Stimulated activated CD4-positive, alpha-beta T cell treated with anti-CD3 and anti-CD28 coated beads, Interleukin-1b, Interleukin-23, amount 100 ng/mL, for 4 hours (primary cell): Measurements from ENCODE around the gene ZNF560.
A peak's percentile ranks its signal among the peaks of the same experiment; 100 is the strongest.
"Not testable (repeated sequence)": the region's sequence is repeated elsewhere in the genome, so short reads cannot be mapped to it uniquely, and the experiment has no call there.

Source experiments
- DNase-seq, 2 donors: peaks; one replicate each; pipeline ENCODE4 v3.0.0-alpha.2; 2020; ENCODE audit warnings: low read depth in 2 of 2

ZNF560 gene

DNA sequence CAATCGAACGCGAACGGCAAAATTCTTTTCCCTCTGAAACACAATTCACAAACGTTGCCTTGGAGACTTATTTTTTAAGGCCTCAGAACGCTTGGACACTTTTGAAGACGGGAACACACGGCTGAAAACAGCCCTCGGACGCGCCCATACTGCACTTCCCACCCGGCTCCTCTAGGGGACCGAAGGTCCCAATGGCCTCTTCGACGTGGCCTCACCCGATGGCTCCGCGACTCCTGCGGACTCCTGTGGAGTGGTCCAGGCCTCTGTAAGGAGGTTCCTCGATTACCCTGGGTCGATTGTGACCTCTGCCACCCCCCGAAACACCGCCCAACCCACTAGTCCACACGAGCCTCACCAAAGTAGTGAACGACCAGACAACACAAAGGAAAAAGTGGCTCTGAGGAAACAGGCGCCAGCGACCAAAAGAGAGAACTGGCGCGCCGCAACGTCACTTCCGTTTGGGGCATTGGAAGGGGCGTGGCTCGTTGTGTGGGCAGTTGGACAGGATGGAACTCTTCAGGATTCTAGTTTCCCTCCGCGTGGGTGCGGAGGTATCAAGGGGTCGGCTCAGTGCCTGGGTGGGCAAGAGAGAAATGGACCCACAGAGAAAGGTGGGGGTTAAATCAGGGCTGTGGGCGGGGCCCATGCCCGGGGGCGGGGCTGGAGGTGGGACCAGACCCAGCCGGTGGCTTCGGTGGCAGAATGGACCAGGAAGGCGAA is at the start of gene ZNF560:
Gene ZNF560 (minus strand): TSS at position 434 of the 720 bp plus-strand sequence. CDS start 23,303 bp downstream, outside the sequence.
- DNase-seq = no peak

DNA sequence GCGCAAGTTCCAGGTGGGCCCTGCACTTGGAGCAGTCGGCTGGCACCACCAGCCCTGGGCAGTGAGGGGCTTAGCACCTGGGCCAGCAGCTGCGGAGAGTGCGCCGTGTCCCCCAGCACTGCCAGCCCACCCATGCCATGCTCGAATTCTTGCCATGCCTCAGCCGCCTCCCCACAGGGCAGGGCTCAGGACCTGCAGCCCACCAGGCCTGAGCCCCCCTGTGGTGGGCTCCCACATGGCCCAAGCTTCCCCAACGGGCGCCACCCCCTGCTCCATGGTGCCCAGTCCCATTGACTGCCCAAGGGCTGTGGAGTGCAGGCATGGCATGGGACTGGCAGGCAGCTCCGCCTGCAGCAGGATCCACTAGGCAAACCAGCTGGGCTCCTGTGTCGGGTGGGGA is 49.5 kb upstream of the ZNF560 start:
- no peak for DNase-seq

DNA sequence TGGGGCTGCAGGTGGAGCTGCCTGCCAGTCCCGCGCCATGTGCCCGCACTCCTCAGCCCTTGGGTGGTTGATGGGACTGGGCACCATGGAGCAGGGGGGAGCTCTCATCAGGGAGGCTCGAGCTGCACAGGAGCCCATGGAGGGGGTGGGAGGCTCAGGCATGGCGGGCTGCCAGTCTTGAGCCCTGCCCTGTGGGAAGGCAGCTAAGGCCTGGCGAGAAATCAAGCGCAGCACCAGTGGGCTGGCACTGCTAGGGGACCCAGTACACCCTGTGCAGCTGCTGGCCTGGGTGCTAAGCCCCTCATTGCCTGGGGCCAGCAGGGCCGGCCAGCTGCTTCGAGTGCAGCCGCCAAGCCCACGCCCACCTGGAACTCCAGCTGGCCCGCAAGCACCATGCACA is 42.9 kb upstream of the ZNF560 start:
- not testable (repeated sequence) for DNase-seq

DNA sequence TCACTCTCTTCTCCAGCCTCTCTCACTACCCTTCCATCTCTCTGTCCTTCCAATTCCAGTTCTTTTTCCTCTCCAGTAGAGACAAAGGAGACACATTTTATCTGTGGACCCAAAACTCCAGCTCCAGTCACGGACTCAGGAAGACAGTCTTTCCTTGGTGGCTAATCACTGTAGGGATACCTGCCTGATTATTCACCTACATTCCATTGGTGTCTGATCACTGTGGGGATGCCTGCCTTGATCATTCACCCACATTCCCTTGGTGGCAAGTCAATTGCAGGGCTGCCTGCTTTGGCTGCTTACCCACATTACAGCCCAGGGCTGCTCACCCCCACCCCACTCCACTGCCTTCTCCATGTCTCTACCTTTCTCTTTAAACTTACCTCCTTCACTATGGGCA is 41.5 kb upstream of the ZNF560 start:
- DNase-seq = not testable (repeated sequence)

DNA sequence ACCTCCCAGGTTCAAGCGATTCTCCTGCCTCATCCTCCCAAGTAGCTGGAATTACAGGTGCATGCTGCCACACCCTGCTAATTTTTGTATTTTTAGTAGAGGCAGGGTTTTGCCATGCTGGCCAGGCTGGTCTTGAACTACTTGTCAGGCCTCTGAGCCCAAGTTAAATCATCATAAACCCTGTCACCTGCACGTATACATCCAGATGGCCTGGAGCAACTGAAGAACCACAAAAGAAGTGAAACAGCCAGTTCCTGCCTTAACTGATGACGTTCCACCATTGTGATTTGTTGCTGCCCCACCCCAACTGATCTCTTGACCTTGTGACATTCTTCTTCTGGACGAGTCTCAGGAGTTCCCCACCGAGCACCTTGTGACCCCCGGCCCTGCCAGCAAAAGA is 40.8 kb upstream of the ZNF560 start:
- DNase-seq = not testable (repeated sequence)

DNA sequence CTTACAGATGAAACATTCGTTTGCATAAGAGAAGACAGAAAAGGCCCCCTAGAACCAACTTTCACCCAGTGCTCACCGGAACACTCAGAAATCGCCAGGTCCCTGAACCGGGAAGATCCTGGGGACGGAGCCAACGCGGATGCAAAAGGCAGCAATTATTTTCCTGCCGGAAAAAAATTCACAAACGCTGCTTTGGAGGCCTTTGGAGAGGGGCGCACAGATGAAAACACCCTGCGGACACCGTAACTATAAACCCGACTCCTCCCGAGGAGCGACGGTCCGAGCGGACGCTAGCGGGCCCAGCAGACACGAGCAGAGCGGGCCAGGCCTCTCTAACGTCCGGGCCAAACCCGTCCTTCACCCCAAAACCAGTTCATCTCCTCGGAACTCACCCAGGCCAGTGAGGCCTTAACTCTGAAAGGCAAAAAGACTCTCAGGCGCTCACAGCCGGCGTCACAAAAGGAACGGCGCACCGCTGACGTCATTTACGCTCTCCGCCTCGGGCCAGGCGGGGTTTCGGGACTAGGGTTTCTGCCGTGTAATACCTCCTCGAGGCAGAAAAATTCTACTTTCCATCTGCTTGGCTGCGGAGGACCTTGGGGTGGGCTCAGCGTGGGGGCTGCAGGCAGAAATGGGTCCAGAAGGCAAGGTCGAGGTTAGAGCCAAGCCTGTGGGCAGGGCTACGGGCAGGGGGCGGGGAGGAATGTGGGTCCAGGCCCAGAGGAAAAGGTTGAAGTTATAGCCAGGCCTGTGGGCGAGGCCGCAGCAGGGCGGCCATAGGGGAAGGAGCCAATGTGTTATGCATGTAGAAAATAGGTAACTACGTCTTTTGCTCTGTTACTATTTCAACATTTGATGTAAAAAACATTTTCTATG is 40.0 kb upstream of the ZNF560 start, which contains the start of gene ZNF426:
Gene ZNF426 (minus strand): TSS at position 463 of the 876 bp plus-strand sequence. CDS start 2,413 bp downstream, outside the sequence.
- DNase-seq = peak; percentile 70 to 79

DNA sequence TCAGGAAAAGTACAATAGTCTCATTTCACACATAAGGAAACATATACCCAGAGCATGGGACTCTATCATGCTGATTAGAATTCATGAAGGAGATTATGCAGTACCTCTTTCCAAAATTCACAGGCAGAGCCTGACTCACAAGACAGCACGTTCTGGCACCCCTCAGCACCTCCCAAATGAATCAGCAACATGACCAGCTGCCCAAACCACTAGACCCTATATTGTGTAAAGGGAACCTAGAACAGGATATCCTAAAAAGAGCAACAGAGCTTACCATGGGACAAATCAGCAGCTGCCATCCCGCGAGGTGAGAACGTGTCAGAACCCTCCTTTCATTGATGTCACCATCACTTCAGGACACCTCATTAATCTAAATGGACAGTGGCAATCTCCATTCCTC is 37.5 kb upstream of the ZNF560 start:
- DNase-seq = no peak

DNA sequence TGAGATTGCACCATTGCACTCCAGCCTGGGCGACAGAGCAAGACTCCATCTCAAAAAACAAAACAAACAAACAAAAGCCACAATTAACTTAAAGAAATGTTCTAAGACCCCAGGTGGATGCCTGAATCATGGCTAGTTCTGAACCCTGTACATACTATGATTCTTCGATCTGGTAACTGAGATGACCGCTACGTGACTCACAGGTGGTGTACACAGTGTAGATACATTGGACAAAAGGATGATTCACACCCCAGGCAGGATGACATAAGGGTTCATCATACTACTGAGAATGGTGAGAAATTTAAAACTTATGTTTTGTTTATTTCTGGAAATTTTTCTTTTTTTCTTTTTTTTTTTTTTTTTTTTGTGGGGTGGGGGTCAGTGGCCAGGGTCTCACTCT is 33.5 kb upstream of the ZNF560 start:
- DNase-seq = no peak

DNA sequence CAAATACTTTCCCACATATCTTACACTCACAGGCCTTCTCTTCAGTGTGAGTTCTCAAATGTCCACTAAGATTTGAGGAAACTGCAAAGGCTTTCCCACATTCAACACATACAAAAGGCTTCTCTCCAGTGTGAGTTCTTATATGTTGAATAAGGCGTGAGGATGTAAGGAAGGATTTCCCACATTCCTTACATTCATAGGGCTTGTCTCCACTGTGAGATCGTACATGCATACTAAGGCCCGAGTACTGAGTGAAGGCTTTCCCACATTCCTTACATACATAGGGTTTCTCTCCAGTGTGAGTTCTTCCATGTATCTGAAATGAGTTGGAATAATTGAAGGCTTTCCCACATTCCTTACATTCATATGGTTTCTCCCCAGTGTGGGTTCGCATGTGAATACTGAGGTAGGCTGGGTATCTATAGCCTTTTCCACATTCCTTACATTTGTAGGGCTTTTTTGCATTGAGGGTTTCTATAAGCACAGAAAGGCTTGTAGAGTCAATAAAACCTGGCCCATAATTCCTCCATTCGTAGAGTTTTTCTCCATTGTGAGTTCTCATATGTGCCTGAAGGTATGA is 30.4 kb upstream of the ZNF560 start:
- DNase-seq = no peak

DNA sequence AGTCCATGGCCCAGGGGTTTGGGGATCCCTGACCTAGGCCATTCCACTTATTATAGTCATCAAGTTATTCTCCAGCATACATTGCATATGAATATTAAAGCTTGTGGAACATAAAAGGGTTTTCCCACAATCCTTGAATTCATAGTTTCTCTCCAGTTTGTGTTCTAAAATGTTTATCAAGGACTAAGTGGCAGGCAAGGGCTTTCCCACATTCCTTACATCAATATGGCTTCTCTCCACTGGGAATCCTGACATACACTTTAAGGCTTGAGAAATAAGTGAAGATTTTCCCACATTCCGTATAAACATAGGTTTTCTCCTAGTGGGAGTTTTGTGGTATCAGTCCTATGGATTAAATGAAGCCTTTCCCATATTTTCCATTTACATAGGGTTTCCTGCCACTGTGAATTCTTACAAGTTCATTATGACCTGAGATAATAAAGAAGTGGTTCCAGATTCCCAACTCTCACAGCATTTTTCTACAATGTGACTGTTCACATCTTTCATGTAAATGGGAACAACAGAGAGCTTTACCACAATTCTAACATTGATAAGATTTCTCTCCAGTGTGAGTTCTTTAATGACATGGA is 25.6 kb upstream of the ZNF560 start:
- DNase-seq = no peak

DNA sequence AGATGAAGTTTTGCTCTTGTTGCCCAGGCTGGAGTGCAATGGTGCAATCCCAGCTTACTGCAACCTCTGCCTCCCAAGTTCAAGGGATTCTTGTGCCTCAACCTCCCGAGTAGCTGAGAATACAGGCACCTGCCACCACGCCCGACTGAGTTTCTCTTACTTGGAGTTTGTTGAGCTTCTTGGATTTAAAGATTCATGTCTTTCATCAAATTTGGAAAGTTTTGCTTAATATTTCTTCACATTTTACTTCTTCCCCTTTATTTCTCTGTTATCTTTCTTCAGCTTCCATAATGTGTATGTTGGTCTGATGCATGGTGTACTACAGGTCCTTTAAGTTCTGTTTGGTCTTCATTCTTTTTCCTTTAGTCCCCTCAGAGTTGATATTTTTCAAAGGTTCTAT is 8.9 kb upstream of the ZNF560 start:
- no peak for DNase-seq

DNA sequence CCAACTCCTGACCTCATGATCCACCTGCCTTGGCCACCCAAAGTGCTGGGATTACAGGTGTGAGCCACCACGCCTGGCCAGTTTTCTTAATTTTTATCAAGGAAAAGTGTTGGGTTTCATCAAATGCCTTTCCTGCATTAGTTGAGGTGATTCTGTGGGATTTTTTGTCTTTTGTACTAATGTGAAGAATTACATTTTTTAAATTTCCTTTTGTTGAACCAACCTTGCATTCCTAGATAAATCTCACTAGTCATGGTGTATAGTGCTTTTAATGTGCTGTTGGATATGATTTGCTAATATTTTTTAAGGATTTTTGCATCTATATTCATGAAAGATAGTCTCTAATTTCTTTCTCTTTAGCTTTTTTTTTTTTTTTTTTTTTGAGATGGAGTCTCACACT is 2.4 kb upstream of the ZNF560 start:
- DNase-seq = no peak

DNA sequence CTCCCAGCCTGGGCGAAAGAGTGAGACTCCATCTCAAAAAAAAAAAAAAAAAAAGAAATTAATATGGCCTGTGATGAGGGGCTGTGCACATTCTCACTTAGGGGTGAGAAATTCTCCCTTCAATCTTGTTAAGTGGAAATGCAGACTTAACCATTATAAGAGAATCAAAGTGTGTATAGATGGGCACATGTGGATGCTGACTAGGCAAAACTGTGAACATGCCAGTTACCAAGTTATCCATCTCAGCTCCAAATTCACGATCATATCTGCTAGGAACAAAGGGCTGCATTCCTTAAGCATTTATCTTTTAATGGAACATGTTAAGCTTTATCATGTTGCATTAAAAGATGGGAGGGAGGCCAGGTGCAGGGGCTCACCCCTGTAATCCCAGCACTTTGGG is 4.3 kb downstream of the ZNF560 start:
- DNase-seq = no peak

DNA sequence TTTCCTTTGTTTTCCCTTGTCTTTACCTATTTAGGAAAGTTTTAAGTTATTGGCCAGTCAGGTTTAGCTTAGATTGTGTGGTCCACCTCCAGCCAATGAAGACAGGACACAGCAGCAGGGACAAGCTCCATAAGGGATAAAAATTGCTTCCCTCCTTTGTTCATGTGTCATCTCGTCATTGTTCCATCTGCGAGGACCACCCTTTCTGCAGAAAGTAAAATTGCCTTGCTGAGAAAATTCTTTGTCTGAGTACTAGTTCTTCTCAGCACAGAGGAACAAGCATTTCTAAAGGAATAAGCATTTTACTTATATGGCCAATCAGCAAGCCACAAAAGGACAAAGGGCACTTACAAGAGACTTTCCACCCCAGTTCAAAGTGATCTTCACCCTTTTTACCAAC is 11.4 kb downstream of the ZNF560 start:
- no peak for DNase-seq

DNA sequence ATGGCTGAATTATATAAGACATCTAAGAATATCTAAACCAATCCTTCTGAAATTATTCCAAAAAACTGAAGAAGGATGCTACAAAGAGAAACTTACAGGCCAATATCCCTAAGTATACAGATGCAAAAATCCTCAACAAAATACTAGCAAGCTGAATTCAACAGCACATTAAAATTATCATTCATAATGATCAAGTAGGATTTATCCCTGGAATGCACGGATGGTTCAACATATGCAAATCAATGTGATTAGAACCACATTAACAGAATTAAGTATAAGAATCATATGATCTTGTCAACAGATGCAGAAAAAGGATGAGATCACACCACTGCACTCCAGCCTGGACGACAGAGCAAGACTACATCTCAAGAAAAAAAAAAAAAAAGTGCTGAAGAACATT is 13.3 kb downstream of the ZNF560 start:
- DNase-seq = no peak

DNA sequence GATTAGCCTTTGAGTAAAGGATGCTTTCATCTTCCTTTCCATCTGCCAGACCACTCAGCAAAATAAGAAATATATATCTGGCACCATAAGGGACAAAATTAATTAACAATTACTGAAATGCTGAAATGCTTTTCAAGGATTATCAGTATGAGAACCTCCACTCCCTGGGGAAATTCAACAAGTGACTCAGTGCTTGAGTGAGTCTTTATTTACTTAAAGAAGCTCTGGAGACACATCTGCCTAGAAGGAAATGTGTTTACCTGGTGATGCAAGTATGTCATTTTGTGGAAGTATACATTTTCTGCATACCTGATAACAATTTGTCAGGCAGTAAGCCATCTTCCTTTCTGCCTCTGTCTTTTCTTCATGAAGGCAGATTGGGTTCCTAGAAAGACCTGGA is 23.4 kb downstream of the ZNF560 start:
- DNase-seq = no peak

DNA sequence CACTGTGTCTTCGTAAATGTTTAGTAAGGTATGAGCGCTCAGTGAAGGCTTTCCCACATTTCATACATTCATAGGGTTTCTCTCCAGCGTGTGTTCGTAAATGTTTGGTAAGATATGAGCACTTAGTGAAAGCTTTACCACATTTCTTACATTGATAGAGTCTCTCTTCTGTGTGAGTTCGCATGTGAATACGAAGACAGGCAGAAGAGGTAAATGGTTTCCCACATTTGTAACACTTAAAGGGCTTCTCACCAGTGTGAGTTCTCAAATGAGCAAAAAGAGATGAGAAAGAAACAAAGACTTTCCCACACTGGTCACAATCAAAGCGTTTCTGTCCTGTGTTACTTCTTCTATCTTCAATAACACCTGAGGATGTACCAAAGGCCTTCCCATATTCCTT is 31.3 kb downstream of the ZNF560 start:
- no peak for DNase-seq

DNA sequence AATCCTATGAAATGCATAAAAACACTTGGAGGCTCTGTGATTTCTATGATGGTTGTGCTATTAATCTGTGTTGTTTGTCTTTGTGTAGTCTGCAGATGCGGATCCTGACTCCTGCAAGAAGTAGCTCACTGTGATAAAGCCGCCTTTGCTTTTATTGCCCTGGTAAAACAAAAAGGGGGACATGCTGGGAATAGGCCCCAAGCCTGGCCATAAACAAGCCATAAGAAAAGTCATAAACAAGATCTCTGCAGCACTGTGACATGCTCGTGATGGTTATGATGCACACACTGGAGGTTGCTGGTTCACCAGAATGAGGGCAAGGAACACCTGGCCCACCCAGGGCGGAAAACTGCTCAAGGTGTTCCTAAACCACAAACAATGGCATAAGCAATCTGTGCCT is 36.5 kb downstream of the ZNF560 start:
- DNase-seq = no peak

DNA sequence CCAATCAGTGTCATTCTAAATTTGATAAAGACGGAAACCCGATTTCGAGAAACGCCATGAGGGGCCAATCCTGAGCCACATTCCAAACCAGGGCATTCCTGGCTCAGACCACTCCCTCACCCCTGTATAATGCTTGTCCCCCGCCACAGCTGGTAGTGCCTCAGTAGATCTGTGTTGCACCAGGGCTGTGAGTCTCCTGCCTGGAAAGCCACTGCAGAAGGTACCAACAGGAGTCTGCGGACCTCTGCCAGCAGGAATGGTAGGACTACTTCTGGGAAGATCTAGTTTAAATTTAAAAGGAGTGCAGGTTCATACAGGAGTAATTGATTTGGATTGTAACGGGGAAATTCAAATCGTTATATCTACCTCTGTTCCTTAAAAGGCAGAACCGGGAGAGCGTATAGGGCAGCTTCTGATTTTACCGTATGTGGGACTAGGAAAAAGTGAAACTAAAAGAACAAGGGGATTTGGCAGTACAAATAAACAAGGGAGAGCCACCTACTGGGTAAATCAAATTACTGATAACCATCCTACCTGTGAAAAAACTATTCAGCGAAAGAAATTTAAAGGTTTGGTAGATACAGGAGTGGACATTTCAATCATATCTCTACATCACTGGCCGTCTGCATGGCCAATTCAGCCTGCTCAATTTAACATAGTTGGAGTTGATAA is 42.3 kb downstream of the ZNF560 start:
- no peak for DNase-seq

DNA sequence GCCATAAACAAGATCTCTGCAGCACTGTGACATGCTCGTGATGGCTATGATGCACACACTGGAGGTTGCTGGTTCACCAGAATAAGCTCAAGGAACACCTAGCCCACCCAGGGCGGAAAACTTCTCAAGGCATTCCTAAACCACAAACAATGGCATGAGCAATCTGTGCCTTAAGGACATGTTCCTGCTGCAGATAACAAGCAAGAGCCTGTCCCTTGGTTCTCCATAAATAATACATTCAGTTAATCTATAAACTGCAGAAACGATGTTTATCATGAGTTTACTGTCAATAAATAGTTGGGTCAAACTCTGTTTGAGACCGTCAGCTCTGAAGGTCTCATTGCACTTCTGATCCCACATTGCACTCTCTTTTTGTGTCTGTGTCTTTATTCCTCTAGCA is 44.5 kb downstream of the ZNF560 start:
- DNase-seq = no peak

DNA sequence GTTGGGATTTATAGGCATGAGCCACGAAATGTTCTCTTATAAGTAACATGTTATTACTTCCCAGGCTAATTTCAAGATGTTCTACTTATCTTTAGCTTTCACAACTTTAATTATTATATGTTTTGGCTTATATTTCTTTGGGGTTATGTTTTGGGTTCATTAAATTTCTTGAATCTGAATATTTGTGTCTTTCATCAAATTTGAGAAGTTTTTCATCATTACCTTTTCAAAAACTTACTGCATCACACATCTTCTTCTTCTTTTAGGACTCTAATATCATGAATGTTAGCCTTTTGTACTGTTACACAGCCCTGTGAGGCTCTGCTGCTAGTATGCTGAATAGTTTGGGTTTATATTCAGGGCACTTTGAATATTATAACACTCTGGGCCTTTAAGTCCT is 53.4 kb downstream of the ZNF560 start:
- DNase-seq = no peak

DNA sequence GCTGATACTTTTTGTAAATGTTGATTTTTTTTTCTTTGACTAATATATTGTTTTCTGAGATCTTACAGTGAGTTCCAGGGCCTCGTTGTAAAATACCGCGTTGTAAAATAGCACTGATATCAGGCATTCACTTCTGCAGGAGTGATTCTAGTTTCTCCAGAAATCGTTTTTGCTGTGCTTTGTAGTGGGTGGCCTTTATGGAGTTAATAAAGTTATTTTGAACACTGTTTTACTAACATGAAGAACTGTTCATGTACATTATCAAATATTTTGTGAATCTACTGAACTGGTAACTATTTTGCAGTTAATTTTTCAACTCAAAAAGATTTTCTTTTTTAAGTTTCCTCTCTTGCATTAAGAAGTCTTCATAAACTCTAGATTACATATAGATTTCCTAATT is 62.1 kb downstream of the ZNF560 start:
- DNase-seq = no peak
